ENCODE measurements around the gene EXOC3L4. TPM values are rescaled to one million over a fixed set of nuclear protein-coding genes. Genes with fewer than 3 reads are reported as not detected.

The EXOC3L4 gene
- total RNA-seq, 4 donors from 2014 or later, result 0.22 to 0.68 TPM; not detected in 2

DNA sequence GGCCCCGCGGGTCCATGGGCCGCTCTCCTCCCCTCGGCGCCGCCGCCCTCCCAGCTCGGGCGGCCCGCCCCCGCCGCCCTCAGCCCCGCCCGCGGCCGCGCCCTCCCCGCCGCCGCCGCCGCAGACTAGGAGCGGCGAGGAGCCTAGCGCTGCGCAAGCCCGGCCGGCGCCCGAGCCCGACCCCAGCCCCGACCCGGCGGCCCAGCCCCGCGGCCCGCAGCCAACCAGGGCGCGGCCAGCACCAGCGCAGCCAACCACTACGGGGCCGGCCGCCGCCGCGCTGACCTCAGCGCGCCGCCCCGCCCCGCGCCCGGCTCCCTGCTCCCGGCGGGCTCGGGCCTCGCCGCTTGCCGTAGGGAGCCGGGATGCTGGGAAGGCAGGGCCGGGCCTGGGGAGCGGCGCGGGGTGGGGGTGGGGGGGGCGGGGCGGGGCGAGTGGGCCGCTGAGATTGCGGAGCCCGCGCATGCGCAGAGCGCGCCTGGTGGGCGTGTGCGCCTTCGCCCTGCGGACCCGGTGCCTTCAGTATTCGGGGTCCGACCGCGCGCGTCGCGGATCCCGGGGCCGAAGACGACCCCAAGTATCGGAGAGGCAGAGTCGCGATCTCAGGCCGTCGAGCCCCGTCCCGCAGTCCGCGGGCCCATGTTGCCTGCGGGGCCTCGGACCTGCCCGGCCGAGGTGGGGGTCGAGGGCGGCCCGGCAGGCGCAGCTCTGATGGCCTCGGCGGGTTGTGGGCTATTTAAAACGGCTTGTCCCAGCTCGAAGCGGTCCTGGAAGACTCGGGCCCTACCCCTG is 37.0 kb upstream of the EXOC3L4 start, which contains the start of gene CDC42BPB:
TSS of gene CDC42BPB (minus strand) at position 178 of the 792 bp plus-strand sequence. CDS start 376 bp downstream, outside the sequence.
- TF ChIP-seq, protein P1, sequence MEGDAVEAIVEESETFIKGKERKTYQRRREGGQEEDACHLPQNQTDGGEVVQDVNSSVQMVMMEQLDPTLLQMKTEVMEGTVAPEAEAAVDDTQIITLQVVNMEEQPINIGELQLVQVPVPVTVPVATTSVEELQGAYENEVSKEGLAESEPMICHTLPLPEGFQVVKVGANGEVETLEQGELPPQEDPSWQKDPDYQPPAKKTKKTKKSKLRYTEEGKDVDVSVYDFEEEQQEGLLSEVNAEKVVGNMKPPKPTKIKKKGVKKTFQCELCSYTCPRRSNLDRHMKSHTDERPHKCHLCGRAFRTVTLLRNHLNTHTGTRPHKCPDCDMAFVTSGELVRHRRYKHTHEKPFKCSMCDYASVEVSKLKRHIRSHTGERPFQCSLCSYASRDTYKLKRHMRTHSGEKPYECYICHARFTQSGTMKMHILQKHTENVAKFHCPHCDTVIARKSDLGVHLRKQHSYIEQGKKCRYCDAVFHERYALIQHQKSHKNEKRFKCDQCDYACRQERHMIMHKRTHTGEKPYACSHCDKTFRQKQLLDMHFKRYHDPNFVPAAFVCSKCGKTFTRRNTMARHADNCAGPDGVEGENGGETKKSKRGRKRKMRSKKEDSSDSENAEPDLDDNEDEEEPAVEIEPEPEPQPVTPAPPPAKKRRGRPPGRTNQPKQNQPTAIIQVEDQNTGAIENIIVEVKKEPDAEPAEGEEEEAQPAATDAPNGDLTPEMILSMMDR (IDR thresholded peaks at IDR 0.05; ENCODE audit: low read depth), result no peak

DNA sequence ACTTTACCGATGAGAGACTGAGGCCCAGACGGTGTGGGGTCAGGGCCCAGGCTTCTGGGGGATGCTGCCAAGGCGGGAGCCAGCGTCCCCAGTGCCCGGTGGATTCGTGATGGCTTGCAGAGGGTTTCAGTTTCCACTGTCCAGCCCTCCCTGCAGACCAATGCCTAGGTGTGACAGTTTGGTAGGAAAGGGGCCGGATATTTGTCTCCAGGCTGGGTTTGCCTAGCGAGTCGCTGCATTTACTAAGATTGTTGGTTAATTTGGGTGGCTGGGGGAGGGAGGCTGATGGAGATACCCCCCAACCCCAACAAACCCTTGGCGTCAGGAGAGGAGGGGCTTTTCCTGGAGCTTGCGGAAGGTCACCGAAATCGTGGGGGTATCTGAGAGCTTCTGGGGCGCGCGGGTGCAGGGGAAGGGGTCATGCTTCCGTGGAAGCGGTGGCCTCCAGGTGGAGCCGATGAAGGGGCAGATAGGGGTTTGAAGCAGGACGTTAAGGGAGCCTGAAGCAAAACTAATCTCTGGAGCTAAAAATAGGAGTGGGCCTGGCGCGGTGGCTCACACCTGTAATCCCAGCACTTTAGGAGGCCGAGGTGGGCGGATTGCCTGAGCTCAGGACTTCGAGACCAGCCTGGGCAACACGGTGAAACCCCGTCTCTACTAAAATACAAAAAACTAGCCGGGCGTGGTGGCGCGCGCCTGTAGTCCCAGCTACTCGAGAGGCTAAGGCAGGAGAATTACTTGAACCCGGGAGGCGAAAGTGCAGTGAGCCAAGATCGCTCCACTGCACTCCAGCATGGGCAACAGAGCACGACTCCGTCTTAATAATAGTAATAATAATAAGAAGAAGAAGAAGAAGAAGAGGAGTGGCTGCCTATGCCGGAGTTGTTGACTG is 36.1 kb upstream of the EXOC3L4 start:
- TF ChIP-seq, protein P1 (IDR thresholded peaks at IDR 0.05; ENCODE audit: low read depth), result no peak

DNA sequence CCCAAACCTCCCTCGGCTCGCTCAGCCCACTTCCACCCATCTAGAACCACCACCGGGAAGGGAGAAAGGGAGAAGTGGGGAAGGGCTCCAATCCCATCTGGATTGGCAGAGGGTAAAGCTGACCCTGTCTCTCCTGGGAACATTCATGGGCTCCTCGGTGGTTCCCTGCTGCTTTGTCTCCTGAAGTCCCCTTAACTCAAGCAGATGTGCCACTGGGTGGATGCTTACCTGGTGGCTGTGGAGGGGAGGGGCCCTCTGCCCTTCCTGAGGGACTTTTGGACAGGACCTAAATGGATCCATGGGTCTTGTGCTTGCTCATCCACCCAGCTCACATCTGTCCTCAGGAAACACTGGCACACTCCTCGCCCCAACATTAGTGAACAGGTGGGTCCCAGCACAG is 35.0 kb upstream of the EXOC3L4 start:
- TF ChIP-seq, protein P1 (IDR thresholded peaks at IDR 0.05; ENCODE audit: low read depth), result no peak

DNA sequence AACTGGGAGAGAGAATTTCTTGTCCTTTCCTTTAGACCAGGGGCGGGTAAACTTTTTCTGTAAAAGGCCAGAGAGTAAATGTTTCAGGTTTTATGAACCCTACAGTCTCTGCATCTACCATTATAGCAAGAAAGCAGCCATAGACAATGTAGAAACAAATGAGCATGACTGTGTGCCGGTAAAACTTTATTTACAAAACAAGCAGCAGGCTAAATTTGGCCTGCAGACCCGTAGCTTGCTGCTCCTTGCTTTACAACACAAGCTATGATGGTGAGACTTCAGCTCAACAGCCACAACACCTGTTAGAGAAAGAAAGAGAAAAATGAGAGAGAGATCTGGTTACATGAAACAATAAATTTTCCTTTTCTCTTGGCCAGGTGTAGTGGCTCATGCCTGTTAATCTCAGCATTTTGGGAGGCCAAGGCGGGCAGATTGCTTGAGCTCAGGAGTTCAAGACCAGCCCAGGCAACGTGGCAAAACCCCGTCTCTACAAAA is 33.0 kb upstream of the EXOC3L4 start:
- TF ChIP-seq, protein P1 (IDR thresholded peaks at IDR 0.05; ENCODE audit: low read depth), result no peak

DNA sequence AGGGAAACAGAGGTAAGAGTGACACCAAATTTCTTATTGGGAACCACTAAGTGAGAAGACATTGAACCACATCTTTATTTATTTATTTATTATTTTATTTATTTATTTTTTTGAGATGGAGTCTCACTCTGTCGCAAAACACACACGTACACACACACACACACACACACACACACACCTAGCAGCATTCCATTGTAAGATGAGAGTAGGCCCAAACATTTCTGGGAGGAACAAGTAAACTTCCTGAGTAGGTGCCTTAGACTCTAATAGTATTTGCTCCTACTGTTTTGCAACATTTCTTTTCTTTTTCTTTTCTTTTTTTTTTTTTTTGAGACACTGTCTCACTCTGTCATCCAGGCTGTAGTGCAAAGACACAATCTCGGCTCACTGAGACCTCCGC is 30.1 kb upstream of the EXOC3L4 start:
- TF ChIP-seq, protein P1 (IDR thresholded peaks at IDR 0.05; ENCODE audit: low read depth), result no peak

DNA sequence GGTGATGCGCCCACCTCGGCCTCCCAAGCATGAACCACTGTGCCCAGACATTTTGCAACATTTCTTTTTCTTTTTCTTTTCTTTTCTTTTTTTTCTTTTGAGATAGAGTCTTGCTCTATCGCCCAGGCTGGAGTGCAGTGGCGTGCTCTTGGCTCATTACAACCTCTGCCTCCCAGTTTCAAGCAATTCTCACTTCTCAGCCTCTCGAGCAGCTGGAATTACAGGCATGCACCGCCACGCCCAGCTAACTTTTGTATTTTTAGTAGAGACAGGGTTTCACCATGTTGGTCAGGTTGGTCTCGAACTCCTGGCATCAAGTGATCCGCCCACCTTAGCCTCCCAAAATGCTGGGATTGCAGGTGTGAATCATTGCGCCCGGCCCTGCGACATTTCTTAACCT is 29.5 kb upstream of the EXOC3L4 start:
- TF ChIP-seq, protein P1 (IDR thresholded peaks at IDR 0.05; ENCODE audit: low read depth), result no peak

DNA sequence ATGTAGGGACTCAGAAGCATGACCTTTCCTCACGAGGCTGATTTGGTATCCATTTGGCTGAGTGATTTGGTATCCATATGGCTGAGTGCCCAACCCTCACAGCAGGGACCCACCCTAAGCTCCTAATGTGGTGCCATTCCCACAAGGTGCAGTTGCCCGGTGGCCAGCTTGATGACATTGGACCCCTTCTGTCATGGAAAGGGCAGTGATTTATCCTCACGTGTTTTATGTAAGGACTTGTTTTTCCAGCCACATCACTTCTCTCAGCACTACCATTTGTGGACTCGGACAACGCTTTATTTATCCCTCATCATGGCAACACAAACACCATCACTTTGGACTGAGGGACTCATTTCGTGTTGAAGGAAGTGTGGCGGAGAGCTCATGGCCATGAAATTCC is 28.7 kb upstream of the EXOC3L4 start:
- TF ChIP-seq, protein P1 (IDR thresholded peaks at IDR 0.05; ENCODE audit: low read depth), result no peak
